ENCODE data around the gene TRAPPC12. TPM values are rescaled to one million over a fixed set of nuclear protein-coding genes. Genes with fewer than 3 reads are reported as not detected.

Gene TRAPPC12
- total RNA-seq, 2 experiments from 2014 or later = 106 to 116 TPM

- H3K36me3 Mint-ChIP-seq = peaks cover 12% of the 10 kb centered on the region
- no peak for ATAC-seq (ENCODE audit: low read depth)
- no peaks in the 10 kb centered on the region for H3K27me3 Mint-ChIP-seq
- POLR2A ChIA-PET = no interaction called here
- DNase-seq = no peak
- no peak overlapping the region for H3K27ac Mint-ChIP-seq
- H3K4me3 Mint-ChIP-seq = no peak overlapping the region
- H3K4me1 Mint-ChIP-seq = peaks cover 2% of the 10 kb centered on the region
- no peaks in the 10 kb centered on the region for H3K9me3 Mint-ChIP-seq
These were observed 42.8 kb downstream of the TRAPPC12 start for GRCh38 chr2:3422161-3422779.

- peaks cover 2% of the 10 kb centered on the region for H3K4me1 Mint-ChIP-seq
- ATAC-seq (ENCODE audit: low read depth) (peak; percentile 74), DNase-seq (peak; percentile 78)
- H3K36me3 Mint-ChIP-seq = peaks cover 12% of the 10 kb centered on the region
- POLR2A ChIA-PET = interaction anchor here (1.7 kb wide), 1 partner anchor 228 kb away, joined by 7 read pairs; no protein-coding TSS in a partner anchor
- peak overlapping the region; percentile 6 for H3K27ac Mint-ChIP-seq
- H3K27me3 Mint-ChIP-seq = no peaks in the 10 kb centered on the region
- no peak overlapping the region for H3K4me3 Mint-ChIP-seq
- H3K9me3 Mint-ChIP-seq = no peaks in the 10 kb centered on the region
These were observed 44.1 kb downstream of the TRAPPC12 start for GRCh38 chr2:3423492-3424170.

- Mint-ChIP-seq H3K4me3 (no peak overlapping the region), H3K4me1 (peaks cover 5% of the 10 kb centered on the region), H3K9me3 (no peaks in the 10 kb centered on the region), H3K36me3 (peaks cover 12% of the 10 kb centered on the region), H3K27ac (no peak overlapping the region), H3K27me3 (no peaks in the 10 kb centered on the region)
- DNase-seq (no peak), ATAC-seq (ENCODE audit: low read depth) (no peak)
- POLR2A ChIA-PET = interaction anchor here (1.7 kb wide), 1 partner anchor 227 kb away, joined by 7 read pairs; no protein-coding TSS in a partner anchor
These were observed 44.8 kb downstream of the TRAPPC12 start for GRCh38 chr2:3424171-3424795.

- no peak overlapping the region for H3K27ac Mint-ChIP-seq
- H3K9me3 Mint-ChIP-seq = no peaks in the 10 kb centered on the region
- H3K27me3 Mint-ChIP-seq = no peaks in the 10 kb centered on the region
- H3K36me3 Mint-ChIP-seq = peaks cover 14% of the 10 kb centered on the region
- H3K4me3 Mint-ChIP-seq = no peak overlapping the region
- H3K4me1 Mint-ChIP-seq = peaks cover 5% of the 10 kb centered on the region
- ATAC-seq (ENCODE audit: low read depth) = no peak
- DNase-seq = no peak
- POLR2A ChIA-PET = no interaction called here
These were observed 47.1 kb downstream of the TRAPPC12 start for GRCh38 chr2:3426615-3427014.

GRCh38 chr2:3427272-3427671 is 47.8 kb downstream of the TRAPPC12 start:
- H3K4me3 Mint-ChIP-seq = no peak overlapping the region
- no peak overlapping the region for H3K27ac Mint-ChIP-seq
- POLR2A ChIA-PET = no interaction called here
- DNase-seq (no peak), ATAC-seq (ENCODE audit: low read depth) (no peak)
- H3K36me3 Mint-ChIP-seq = peaks cover 14% of the 10 kb centered on the region
- H3K4me1 Mint-ChIP-seq = peaks cover 5% of the 10 kb centered on the region
- H3K9me3 Mint-ChIP-seq = no peaks in the 10 kb centered on the region
- no peaks in the 10 kb centered on the region for H3K27me3 Mint-ChIP-seq

GRCh38 chr2:3428577-3428976 is 49.1 kb downstream of the TRAPPC12 start:
- ATAC-seq (ENCODE audit: low read depth) = no peak
- H3K36me3 Mint-ChIP-seq = peaks cover 11% of the 10 kb centered on the region

GRCh38 chr2:3429066-3429610 is 49.6 kb downstream of the TRAPPC12 start:
- POLR2A ChIA-PET = no interaction called here
- Mint-ChIP-seq H3K4me1 (peaks cover 2% of the 10 kb centered on the region), H3K9me3 (no peaks in the 10 kb centered on the region), H3K4me3 (no peak overlapping the region), H3K27me3 (no peaks in the 10 kb centered on the region), H3K36me3 (peaks cover 7% of the 10 kb centered on the region), H3K27ac (no peak overlapping the region)
- no peak for DNase-seq
- ATAC-seq (ENCODE audit: low read depth) = no peak

More at GRCh38 chr2:3428577-3428976, 49.1 kb downstream of the TRAPPC12 start:
- H3K27ac Mint-ChIP-seq = no peak overlapping the region
- H3K27me3 Mint-ChIP-seq = no peaks in the 10 kb centered on the region
- peaks cover 5% of the 10 kb centered on the region for H3K4me1 Mint-ChIP-seq
- no peak for DNase-seq
- no peaks in the 10 kb centered on the region for H3K9me3 Mint-ChIP-seq
- H3K4me3 Mint-ChIP-seq = no peak overlapping the region
- POLR2A ChIA-PET = no interaction called here

GRCh38 chr2:3430172-3430571 is 50.7 kb downstream of the TRAPPC12 start:
- H3K27ac Mint-ChIP-seq = no peak overlapping the region
- H3K4me3 Mint-ChIP-seq = no peak overlapping the region
- H3K36me3 Mint-ChIP-seq = peaks cover 5% of the 10 kb centered on the region
- DNase-seq (no peak), ATAC-seq (ENCODE audit: low read depth) (no peak)
- POLR2A ChIA-PET = no interaction called here
- no peaks in the 10 kb centered on the region for H3K9me3 Mint-ChIP-seq
- peaks cover 5% of the 10 kb centered on the region for H3K4me1 Mint-ChIP-seq
- H3K27me3 Mint-ChIP-seq = no peaks in the 10 kb centered on the region

- Mint-ChIP-seq H3K9me3 (no peaks in the 10 kb centered on the region), H3K36me3 (peaks cover 2% of the 10 kb centered on the region), H3K27me3 (no peaks in the 10 kb centered on the region), H3K27ac (no peak overlapping the region), H3K4me3 (no peak overlapping the region), H3K4me1 (peaks cover 5% of the 10 kb centered on the region)
- POLR2A ChIA-PET = no interaction called here
- DNase-seq = no peak
- ATAC-seq (ENCODE audit: low read depth) = no peak
These were observed 51.4 kb downstream of the TRAPPC12 start for GRCh38 chr2:3430740-3431490.

- no peak overlapping the region for H3K27ac Mint-ChIP-seq
- peaks cover 2% of the 10 kb centered on the region for H3K36me3 Mint-ChIP-seq
- H3K4me1 Mint-ChIP-seq = peaks cover 5% of the 10 kb centered on the region
- POLR2A ChIA-PET = no interaction called here
- H3K27me3 Mint-ChIP-seq = no peaks in the 10 kb centered on the region
- no peak for ATAC-seq (ENCODE audit: low read depth)
- no peak overlapping the region for H3K4me3 Mint-ChIP-seq
- DNase-seq = no peak
- H3K9me3 Mint-ChIP-seq = no peaks in the 10 kb centered on the region
These were observed 52.6 kb downstream of the TRAPPC12 start for GRCh38 chr2:3432067-3432466.

- H3K9me3 Mint-ChIP-seq = no peaks in the 10 kb centered on the region
- no peaks in the 10 kb centered on the region for H3K27me3 Mint-ChIP-seq
- no peak for ATAC-seq (ENCODE audit: low read depth)
- POLR2A ChIA-PET = no interaction called here
- H3K36me3 Mint-ChIP-seq = peaks cover 2% of the 10 kb centered on the region
- no peak overlapping the region for H3K27ac Mint-ChIP-seq
- H3K4me1 Mint-ChIP-seq = peaks cover 5% of the 10 kb centered on the region
- no peak for DNase-seq
- no peak overlapping the region for H3K4me3 Mint-ChIP-seq
These were observed 53.3 kb downstream of the TRAPPC12 start for GRCh38 chr2:3432693-3433338.

GRCh38 chr2:3433339-3433699 is 53.8 kb downstream of the TRAPPC12 start:
- peaks cover 2% of the 10 kb centered on the region for H3K36me3 Mint-ChIP-seq
- ATAC-seq (ENCODE audit: low read depth) = no peak
- H3K4me1 Mint-ChIP-seq = peaks cover 5% of the 10 kb centered on the region
- H3K27me3 Mint-ChIP-seq = no peaks in the 10 kb centered on the region
- no peak for DNase-seq
- POLR2A ChIA-PET = no interaction called here
- H3K27ac Mint-ChIP-seq = no peak overlapping the region
- no peak overlapping the region for H3K4me3 Mint-ChIP-seq
- no peaks in the 10 kb centered on the region for H3K9me3 Mint-ChIP-seq
